ENCODE data around the gene MATCAP1. TPM values are rescaled to one million over a fixed set of nuclear protein-coding genes. Genes with fewer than 3 reads are reported as not detected.

The MATCAP1 gene
- total RNA-seq, 1 donor from 2014 or later: 11.7 TPM

GRCh38 chr16:67191411-67191994 lies 7.7 kb upstream of the MATCAP1 start:
- no peak for DNase-seq (ENCODE audit: low read depth, low spot score)

- DNase-seq (ENCODE audit: low read depth, low spot score): no peak
Observed at GRCh38 chr16:67190448-67191399, 7.0 kb upstream of the MATCAP1 start.

GRCh38 chr16:67190041-67190440 lies 6.3 kb upstream of the MATCAP1 start, which contains the start of gene EXOC3L1:
TSS of gene EXOC3L1 (minus strand) at chr16:67190136. CDS start at chr16:67189676, 460 bp downstream.
- no peak for DNase-seq (ENCODE audit: low read depth, low spot score)

GRCh38 chr16:67188798-67189197 lies 5.0 kb upstream of the MATCAP1 start:
- DNase-seq (ENCODE audit: low read depth, low spot score): no peak

GRCh38 chr16:67188323-67188722 lies 4.6 kb upstream of the MATCAP1 start:
- DNase-seq (ENCODE audit: low read depth, low spot score): no peak

- DNase-seq (ENCODE audit: low read depth, low spot score): no peak
Observed at GRCh38 chr16:67187175-67187890, 3.6 kb upstream of the MATCAP1 start.

GRCh38 chr16:67186550-67186950 lies 2.8 kb upstream of the MATCAP1 start:
- DNase-seq (ENCODE audit: low read depth, low spot score): no peak

- DNase-seq (ENCODE audit: low read depth, low spot score): no peak
Observed at GRCh38 chr16:67185651-67186134, 1.9 kb upstream of the MATCAP1 start.

GRCh38 chr16:67184995-67185650 lies 1.4 kb upstream of the MATCAP1 start:
- DNase-seq (ENCODE audit: low read depth, low spot score): peak; percentile 67

- DNase-seq (ENCODE audit: low read depth, low spot score): no peak
Observed at GRCh38 chr16:67184453-67184994, 761 bp upstream of the MATCAP1 start.

GRCh38 chr16:67183284-67183626 lies 508 bp downstream of the MATCAP1 start:
- no peak for DNase-seq (ENCODE audit: low read depth, low spot score)

GRCh38 chr16:67182288-67182687 lies 1.5 kb downstream of the MATCAP1 start:
- no peak for DNase-seq (ENCODE audit: low read depth, low spot score)

GRCh38 chr16:67181346-67181745 lies 2.4 kb downstream of the MATCAP1 start:
- peak; percentile 35 for DNase-seq (ENCODE audit: low read depth, low spot score)

- no peak for DNase-seq (ENCODE audit: low read depth, low spot score)
Observed at GRCh38 chr16:67180166-67180565, 3.6 kb downstream of the MATCAP1 start.

GRCh38 chr16:67179421-67180080 lies 4.2 kb downstream of the MATCAP1 start:
- no peak for DNase-seq (ENCODE audit: low read depth, low spot score)

GRCh38 chr16:67177743-67178699 lies 5.7 kb downstream of the MATCAP1 start:
- no peak for DNase-seq (ENCODE audit: low read depth, low spot score)

GRCh38 chr16:67176662-67177061 lies 7.1 kb downstream of the MATCAP1 start:
- DNase-seq (ENCODE audit: low read depth, low spot score): no peak

GRCh38 chr16:67174706-67175231 lies 9.0 kb downstream of the MATCAP1 start:
- DNase-seq (ENCODE audit: low read depth, low spot score): no peak

Measured in pulmonary artery endothelial cell (primary cell).